Measurements from ENCODE around the gene MAP3K12.

DNA sequence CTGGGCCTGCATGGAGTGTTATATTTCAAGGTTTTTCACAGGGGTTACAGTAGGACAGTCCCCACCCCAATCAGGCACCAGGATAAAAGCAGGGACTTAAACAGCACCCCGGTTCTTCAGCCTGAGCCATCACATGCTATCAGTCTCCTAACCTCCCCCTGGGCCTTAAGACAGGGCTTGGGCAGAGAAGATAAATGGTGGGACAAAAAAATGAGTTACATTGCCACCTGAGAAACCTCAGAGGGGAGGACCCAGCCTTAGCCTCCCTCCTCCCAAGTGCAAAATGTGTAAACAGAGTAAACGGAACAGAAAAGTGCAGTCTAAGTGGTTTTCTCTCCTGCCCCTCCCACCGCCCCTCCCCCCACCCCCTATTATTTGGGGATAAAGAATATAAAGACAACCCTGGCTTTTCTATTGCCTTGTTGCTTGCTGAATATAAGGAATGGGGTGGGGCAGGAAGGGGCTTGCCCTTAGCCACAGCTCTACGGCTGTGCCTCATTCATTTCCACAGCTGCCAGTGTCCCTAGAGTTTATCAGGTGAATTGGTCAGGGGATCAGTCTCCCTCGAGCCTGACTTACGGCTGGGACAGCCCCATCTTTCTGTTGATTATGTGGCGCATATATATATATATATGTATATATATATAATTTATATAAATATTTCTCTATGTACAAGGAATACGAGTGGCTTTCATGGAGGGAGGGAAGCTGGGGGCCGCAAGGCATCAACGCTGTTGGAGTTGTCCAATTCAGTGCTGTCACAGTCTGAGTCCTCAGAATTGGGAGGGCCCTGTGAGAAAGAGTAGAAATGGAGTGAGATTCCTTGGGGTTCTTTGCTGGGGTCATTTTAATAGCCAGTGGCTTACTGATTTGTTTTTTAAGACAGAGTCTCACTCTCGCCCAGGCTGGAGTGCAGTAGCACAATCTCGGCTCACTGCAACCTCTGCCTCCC lies 18.5 kb downstream of the MAP3K12 start:
- TF ChIP-seq, protein P1, sequence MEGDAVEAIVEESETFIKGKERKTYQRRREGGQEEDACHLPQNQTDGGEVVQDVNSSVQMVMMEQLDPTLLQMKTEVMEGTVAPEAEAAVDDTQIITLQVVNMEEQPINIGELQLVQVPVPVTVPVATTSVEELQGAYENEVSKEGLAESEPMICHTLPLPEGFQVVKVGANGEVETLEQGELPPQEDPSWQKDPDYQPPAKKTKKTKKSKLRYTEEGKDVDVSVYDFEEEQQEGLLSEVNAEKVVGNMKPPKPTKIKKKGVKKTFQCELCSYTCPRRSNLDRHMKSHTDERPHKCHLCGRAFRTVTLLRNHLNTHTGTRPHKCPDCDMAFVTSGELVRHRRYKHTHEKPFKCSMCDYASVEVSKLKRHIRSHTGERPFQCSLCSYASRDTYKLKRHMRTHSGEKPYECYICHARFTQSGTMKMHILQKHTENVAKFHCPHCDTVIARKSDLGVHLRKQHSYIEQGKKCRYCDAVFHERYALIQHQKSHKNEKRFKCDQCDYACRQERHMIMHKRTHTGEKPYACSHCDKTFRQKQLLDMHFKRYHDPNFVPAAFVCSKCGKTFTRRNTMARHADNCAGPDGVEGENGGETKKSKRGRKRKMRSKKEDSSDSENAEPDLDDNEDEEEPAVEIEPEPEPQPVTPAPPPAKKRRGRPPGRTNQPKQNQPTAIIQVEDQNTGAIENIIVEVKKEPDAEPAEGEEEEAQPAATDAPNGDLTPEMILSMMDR (IDR thresholded peaks at IDR 0.05) = no peak
- no peak for TF ChIP-seq POLR2A (IDR thresholded peaks at IDR 0.05)
